Uterus (tissue), 4 donors: ENCODE results near the gene CCDC150. TPM values are rescaled to one million over a fixed set of nuclear protein-coding genes. Genes with fewer than 3 reads are reported as not detected.

Experiments used
- DNase-seq, 2 donors: peaks; one replicate each; pipeline ENCODE4 v3.0.0-alpha.2; 2019 to 2020
- H3K27ac ChIP-seq, 2 donors: fragments of 200-600 bp; sonication (generic); 1 replicate in 1 of 2; 2 replicates in 1 of 2; pipeline ENCODE4 v1.5.1; 2016 to 2018
- H3K27me3 ChIP-seq, 2 donors: fragments of 200-600 bp; sonication (generic); one replicate each; pipeline ENCODE4 v1.5.1; 2018 to 2019; ENCODE audit warnings: control low read depth in 1 of 2
- H3K36me3 ChIP-seq, 2 donors: fragments of 200-600 bp; sonication (generic); one replicate each; pipeline ENCODE4 v1.5.1; 2019; ENCODE audit warnings: control low read depth in 1 of 2
- H3K4me1 ChIP-seq, 2 donors: fragments of 200-600 bp; sonication (generic); one replicate each; pipeline ENCODE4 v1.5.1; 2018 to 2019; ENCODE audit warnings: control low read depth in 1 of 2
- H3K4me3 ChIP-seq, 2 donors: fragments of 200-600 bp; sonication (generic); 1 replicate in 1 of 2; 2 replicates in 1 of 2; pipeline ENCODE4 v1.5.1; 2018 to 2019; ENCODE audit warnings: mild to moderate bottlenecking in 1 of 2
- H3K9me3 ChIP-seq, 2 donors: fragments of 200-600 bp; sonication (generic); one replicate each; pipeline ENCODE4 v1.5.1; 2019; ENCODE audit warnings: control low read depth in 1 of 2
- POLR2A ChIP-seq, 2 donors: fragments of 450-650 bp; IDR thresholded peaks; one replicate each; pipeline ENCODE4 v1.6.1; 2016; ENCODE audit warnings: antibody characterized with exemption in 2 of 2, mild to moderate bottlenecking in 1 of 2, moderate library complexity in 1 of 2
- intact Hi-C: fragments of 100-400 bp; cut with DNase I; formaldehyde crosslinking; loops from one replicate; pipeline ENCODE4 v1.15.1; 2023; ENCODE audit warnings: low total_unique reads
- total RNA-seq, 4 donors: library from RNA; depleted of rRNA in 3 of 4; stranded (reverse); fragments of >200 nt in 3 of 4; gene quantifications; one replicate each; pipeline versions ENCODE4 v1.1.0 to v1.2.4, GENCODE V29; 2014 to 2023
- TF ChIP-seq, protein P1 (sequence below), 4 experiments: fragments of 200-600 bp in 2 of 4; fragments of 450-650 bp in 2 of 4; sonication (generic) in 2 of 4; IDR thresholded peaks; one replicate each; pipeline ENCODE4 v1.5.1; 2016 to 2019; ENCODE audit warnings: antibody characterized with exemption in 4 of 4, mild to moderate bottlenecking in 2 of 4, moderate library complexity in 1 of 4
- donor health status: DM: yes; HTN: yes; CAD: no.

The CCDC150 gene
- total RNA-seq, 4 donors from 2014 or later: 0.29 to 520 (median 4.0) TPM

GRCh38 chr2:196651387-196652094 lies 12.0 kb downstream of the CCDC150 start:
- TF ChIP-seq, protein P1, sequence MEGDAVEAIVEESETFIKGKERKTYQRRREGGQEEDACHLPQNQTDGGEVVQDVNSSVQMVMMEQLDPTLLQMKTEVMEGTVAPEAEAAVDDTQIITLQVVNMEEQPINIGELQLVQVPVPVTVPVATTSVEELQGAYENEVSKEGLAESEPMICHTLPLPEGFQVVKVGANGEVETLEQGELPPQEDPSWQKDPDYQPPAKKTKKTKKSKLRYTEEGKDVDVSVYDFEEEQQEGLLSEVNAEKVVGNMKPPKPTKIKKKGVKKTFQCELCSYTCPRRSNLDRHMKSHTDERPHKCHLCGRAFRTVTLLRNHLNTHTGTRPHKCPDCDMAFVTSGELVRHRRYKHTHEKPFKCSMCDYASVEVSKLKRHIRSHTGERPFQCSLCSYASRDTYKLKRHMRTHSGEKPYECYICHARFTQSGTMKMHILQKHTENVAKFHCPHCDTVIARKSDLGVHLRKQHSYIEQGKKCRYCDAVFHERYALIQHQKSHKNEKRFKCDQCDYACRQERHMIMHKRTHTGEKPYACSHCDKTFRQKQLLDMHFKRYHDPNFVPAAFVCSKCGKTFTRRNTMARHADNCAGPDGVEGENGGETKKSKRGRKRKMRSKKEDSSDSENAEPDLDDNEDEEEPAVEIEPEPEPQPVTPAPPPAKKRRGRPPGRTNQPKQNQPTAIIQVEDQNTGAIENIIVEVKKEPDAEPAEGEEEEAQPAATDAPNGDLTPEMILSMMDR (IDR thresholded peaks at IDR 0.05): no peak
- TF ChIP-seq POLR2A (IDR thresholded peaks at IDR 0.05): no peak
- H3K4me1 ChIP-seq: no peaks in the 10 kb centered on the region
- no peaks in the 10 kb centered on the region for H3K36me3 ChIP-seq
- no peak overlapping the region for H3K4me3 ChIP-seq
- peaks cover 0 to 10% of the 10 kb centered on the region in 2 donors for H3K9me3 ChIP-seq
- no peaks in the 10 kb centered on the region for H3K27me3 ChIP-seq
- H3K27ac ChIP-seq: no peak overlapping the region
- DNase-seq: no peak
- intact Hi-C loops: no loop called here

DNA sequence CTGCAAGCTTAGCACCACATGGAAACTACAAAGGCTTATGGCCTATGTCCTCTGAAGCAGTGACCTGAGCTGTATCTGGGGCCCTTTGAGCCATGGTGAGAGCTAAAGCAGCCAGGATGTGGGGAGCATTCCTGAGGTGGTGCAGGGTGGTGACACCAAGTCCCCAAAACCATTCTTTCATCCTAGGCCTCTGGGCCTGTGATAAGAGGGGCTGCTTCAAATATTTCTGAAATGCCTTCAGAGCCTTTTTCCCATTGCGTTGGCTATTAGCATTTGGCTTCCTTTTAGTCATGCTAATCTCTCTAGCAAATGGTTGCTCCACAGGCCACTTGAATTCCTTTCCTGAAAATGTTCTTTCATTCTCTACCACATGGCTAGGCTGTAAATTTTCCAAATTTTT lies 13.4 kb downstream of the CCDC150 start:
- no peak for TF ChIP-seq POLR2A (IDR thresholded peaks at IDR 0.05)
- TF ChIP-seq, protein P1 (IDR thresholded peaks at IDR 0.05): no peak
- DNase-seq: no peak
- no peaks in the 10 kb centered on the region for H3K27me3 ChIP-seq
- intact Hi-C loops: no loop called here
- H3K4me3 ChIP-seq: no peak overlapping the region
- H3K36me3 ChIP-seq: no peaks in the 10 kb centered on the region
- H3K4me1 ChIP-seq: no peaks in the 10 kb centered on the region
- H3K9me3 ChIP-seq: peaks cover 0 to 10% of the 10 kb centered on the region in 2 donors
- H3K27ac ChIP-seq: no peak overlapping the region

DNA sequence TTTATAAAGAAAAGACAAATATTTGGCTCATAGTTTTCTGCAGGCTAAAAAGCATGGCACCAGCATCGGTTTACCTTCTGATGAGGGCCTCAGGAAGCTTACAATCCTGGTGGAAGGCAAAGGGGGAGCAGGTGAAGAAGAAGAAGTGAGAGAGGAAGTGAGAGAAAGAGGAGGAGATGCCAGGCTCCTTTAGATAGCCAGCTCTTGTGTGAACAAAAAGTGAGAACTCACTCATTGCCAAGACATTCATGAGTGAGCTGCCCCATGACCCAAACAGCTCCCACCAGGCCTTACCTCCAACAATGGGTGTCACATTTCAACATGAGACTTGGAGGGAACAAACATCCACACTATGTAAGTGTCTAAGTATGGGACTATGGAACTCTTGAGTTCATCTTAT lies 14.3 kb downstream of the CCDC150 start:
- peaks cover 0 to 10% of the 10 kb centered on the region in 2 donors for H3K9me3 ChIP-seq
- H3K4me3 ChIP-seq: no peak overlapping the region
- H3K4me1 ChIP-seq: no peaks in the 10 kb centered on the region
- DNase-seq: no peak
- no peaks in the 10 kb centered on the region for H3K27me3 ChIP-seq
- no peaks in the 10 kb centered on the region for H3K36me3 ChIP-seq
- TF ChIP-seq, protein P1 (IDR thresholded peaks at IDR 0.05): no peak
- no peak for TF ChIP-seq POLR2A (IDR thresholded peaks at IDR 0.05)
- H3K27ac ChIP-seq: no peak overlapping the region
- intact Hi-C loops: no loop called here

GRCh38 chr2:196655761-196656160 lies 16.2 kb downstream of the CCDC150 start:
- Histone ChIP-seq H3K9me3 (peaks cover 0 to 9% of the 10 kb centered on the region in 2 donors), H3K4me3 (no peak overlapping the region), H3K27ac (no peak overlapping the region), H3K4me1 (no peaks in the 10 kb centered on the region), H3K27me3 (no peaks in the 10 kb centered on the region), H3K36me3 (no peaks in the 10 kb centered on the region)
- no peak for DNase-seq
- intact Hi-C loops: no loop called here
- TF ChIP-seq, protein P1 (IDR thresholded peaks at IDR 0.05): no peak
- no peak for TF ChIP-seq POLR2A (IDR thresholded peaks at IDR 0.05)

- no peaks in the 10 kb centered on the region for H3K27me3 ChIP-seq
Measured at GRCh38 chr2:196657333-196657732, 17.8 kb downstream of the CCDC150 start.

More at GRCh38 chr2:196657333-196657732, 17.8 kb downstream of the CCDC150 start:
- Histone ChIP-seq H3K9me3 (no peaks in the 10 kb centered on the region), H3K4me1 (no peaks in the 10 kb centered on the region), H3K36me3 (no peaks in the 10 kb centered on the region), H3K27ac (no peak overlapping the region), H3K4me3 (no peak overlapping the region)
- DNase-seq: no peak
- TF ChIP-seq, protein P1 (IDR thresholded peaks at IDR 0.05): no peak
- TF ChIP-seq POLR2A (IDR thresholded peaks at IDR 0.05): no peak
- intact Hi-C loops: no loop called here
